GM21381 (cell line): ENCODE results near the gene ILK.
A peak's percentile ranks its signal among the peaks of the same experiment; 100 is the strongest.

Experiments
- ATAC-seq: cut with Tn5 transposase; IDR thresholded peaks from one replicate; pipeline ENCODE4 v1.9.1; 2021; ENCODE audit warnings: mild to moderate bottlenecking, moderate library complexity; ENCODE audit not compliant: unreplicated experiment

ILK gene

GRCh38 chr11:6603287-6604080 lies at the start of gene ILK, which contains the start of gene RRP8:
ILK (plus strand) TSS chr11:6603774; CDS start chr11:6604272, 498 bp downstream.
RRP8 (minus strand) TSS chr11:6603616; CDS start chr11:6603502, 114 bp downstream.
- peak; percentile 79 for ATAC-seq

GRCh38 chr11:6554828-6555706 lies 48.5 kb upstream of the ILK start:
- no peak for ATAC-seq

- no peak for ATAC-seq
Observed at GRCh38 chr11:6556139-6556949, 47.2 kb upstream of the ILK start.

GRCh38 chr11:6557063-6557462 lies 46.5 kb upstream of the ILK start:
- ATAC-seq = no peak

GRCh38 chr11:6557761-6558674 lies 45.6 kb upstream of the ILK start:
- ATAC-seq = no peak

GRCh38 chr11:6559369-6559768 lies 44.2 kb upstream of the ILK start:
- no peak for ATAC-seq

- no peak for ATAC-seq
Observed at GRCh38 chr11:6561288-6561687, 42.3 kb upstream of the ILK start.

GRCh38 chr11:6563121-6563619 lies 40.4 kb upstream of the ILK start:
- no peak for ATAC-seq

GRCh38 chr11:6563667-6564066 lies 39.9 kb upstream of the ILK start:
- ATAC-seq = no peak

- ATAC-seq = no peak
Observed at GRCh38 chr11:6565325-6565724, 38.2 kb upstream of the ILK start.

GRCh38 chr11:6565988-6566703 lies 37.4 kb upstream of the ILK start:
- no peak for ATAC-seq

- ATAC-seq = no peak
Observed at GRCh38 chr11:6566704-6567370, 36.7 kb upstream of the ILK start.

- no peak for ATAC-seq
Observed at GRCh38 chr11:6567371-6567745, 36.2 kb upstream of the ILK start.

GRCh38 chr11:6568191-6568918 lies 35.2 kb upstream of the ILK start:
- ATAC-seq = no peak

GRCh38 chr11:6569706-6570105 lies 33.9 kb upstream of the ILK start:
- no peak for ATAC-seq

GRCh38 chr11:6570691-6571427 lies 32.7 kb upstream of the ILK start:
- ATAC-seq = no peak

GRCh38 chr11:6571434-6572008 lies 32.1 kb upstream of the ILK start:
- ATAC-seq = no peak
